Activated CD8-positive, alpha-beta T cell treated with anti-CD3 and anti-CD28 coated beads for 36 hours (primary cell): ENCODE measurements around the gene MCAM. TPM values are rescaled to one million over a fixed set of nuclear protein-coding genes. Genes with fewer than 3 reads are reported as not detected.

Experiments
- ATAC-seq: fragments of 200-7000 bp; cut with Tn5 transposase; one replicate; pipeline ENCODE4 v1.10.0; 2021; ENCODE audit warnings: mild to moderate bottlenecking, moderate library complexity
- CTCF ChIA-PET: fragments of 350-600 bp; sonication (Branson Sonifier 250); formaldehyde crosslinking; loops from one replicate; lab custom pipeline; 2021; ENCODE audit warnings: antibody characterized with exemption; lab: Charles Lee
- POLR2A ChIA-PET: fragments of 350-600 bp; sonication (Branson Sonifier 250); formaldehyde crosslinking; loops from one replicate; lab custom pipeline; 2021; ENCODE audit warnings: antibody characterized with exemption; lab: Charles Lee
- DNase-seq: peaks from one replicate; pipeline ENCODE4 v3.0.0-alpha.2; 2020
- H3K27ac Mint-ChIP-seq: one replicate; pipeline ENCODE4 v1.8.0; 2021; ENCODE audit warnings: mild to moderate bottlenecking, mixed read lengths
- H3K27me3 Mint-ChIP-seq: one replicate; pipeline ENCODE4 v1.8.0; 2021; ENCODE audit warnings: mixed read lengths
- H3K36me3 Mint-ChIP-seq: one replicate; pipeline ENCODE4 v1.8.0; 2021; ENCODE audit warnings: low read depth, mixed read lengths
- H3K4me1 Mint-ChIP-seq: one replicate; pipeline ENCODE4 v1.8.0; 2021; ENCODE audit warnings: low read depth, mixed read lengths
- H3K4me3 Mint-ChIP-seq: one replicate; pipeline ENCODE4 v1.8.0; 2021; ENCODE audit warnings: mild to moderate bottlenecking, moderate library complexity, mixed read lengths
- H3K9me3 Mint-ChIP-seq: one replicate; pipeline ENCODE4 v1.8.0; 2021; ENCODE audit warnings: mixed read lengths
- intact Hi-C: fragments of 100-400 bp; cut with micrococcal nuclease; formaldehyde crosslinking; loops from one replicate; pipeline ENCODE4 v1.10.0; 2022
- total RNA-seq, 2 experiments: library from RNA; stranded (reverse); gene quantifications; one replicate each; pipeline ENCODE4 v1.2.3, GENCODE V29; 2021
- TF ChIP-seq, protein P1 (sequence below): fragments of 200-600 bp; IDR thresholded peaks from one replicate; pipeline ENCODE4 v1.8.0; 2022; ENCODE audit warnings: antibody characterized with exemption, mild to moderate bottlenecking

MCAM gene
- total RNA-seq, 2 experiments from 2014 or later, result 8.0 to 8.3 TPM

- H3K4me3 Mint-ChIP-seq, result no peak overlapping the region
- POLR2A ChIA-PET, result no interaction called here
- TF ChIP-seq, protein P1, sequence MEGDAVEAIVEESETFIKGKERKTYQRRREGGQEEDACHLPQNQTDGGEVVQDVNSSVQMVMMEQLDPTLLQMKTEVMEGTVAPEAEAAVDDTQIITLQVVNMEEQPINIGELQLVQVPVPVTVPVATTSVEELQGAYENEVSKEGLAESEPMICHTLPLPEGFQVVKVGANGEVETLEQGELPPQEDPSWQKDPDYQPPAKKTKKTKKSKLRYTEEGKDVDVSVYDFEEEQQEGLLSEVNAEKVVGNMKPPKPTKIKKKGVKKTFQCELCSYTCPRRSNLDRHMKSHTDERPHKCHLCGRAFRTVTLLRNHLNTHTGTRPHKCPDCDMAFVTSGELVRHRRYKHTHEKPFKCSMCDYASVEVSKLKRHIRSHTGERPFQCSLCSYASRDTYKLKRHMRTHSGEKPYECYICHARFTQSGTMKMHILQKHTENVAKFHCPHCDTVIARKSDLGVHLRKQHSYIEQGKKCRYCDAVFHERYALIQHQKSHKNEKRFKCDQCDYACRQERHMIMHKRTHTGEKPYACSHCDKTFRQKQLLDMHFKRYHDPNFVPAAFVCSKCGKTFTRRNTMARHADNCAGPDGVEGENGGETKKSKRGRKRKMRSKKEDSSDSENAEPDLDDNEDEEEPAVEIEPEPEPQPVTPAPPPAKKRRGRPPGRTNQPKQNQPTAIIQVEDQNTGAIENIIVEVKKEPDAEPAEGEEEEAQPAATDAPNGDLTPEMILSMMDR, result no peak
- no peak for ATAC-seq
- intact Hi-C loops, result no loop called here
- H3K36me3 Mint-ChIP-seq, result peaks cover 23% of the 10 kb centered on the region
- no peaks in the 10 kb centered on the region for H3K4me1 Mint-ChIP-seq
- DNase-seq, result no peak
- CTCF ChIA-PET, result interaction anchor here (0.8 to 2.1 kb wide), 6 partner anchors 8 to 95 kb away, joined by 3 to 6 read pairs (median 3); partner anchors contain the start of gene CBL
- no peak overlapping the region for H3K27ac Mint-ChIP-seq
- no peaks in the 10 kb centered on the region for H3K27me3 Mint-ChIP-seq
- H3K9me3 Mint-ChIP-seq, result no peaks in the 10 kb centered on the region
Measured at GRCh38 chr11:119290894-119291497, 25.9 kb downstream of the MCAM start.

DNA sequence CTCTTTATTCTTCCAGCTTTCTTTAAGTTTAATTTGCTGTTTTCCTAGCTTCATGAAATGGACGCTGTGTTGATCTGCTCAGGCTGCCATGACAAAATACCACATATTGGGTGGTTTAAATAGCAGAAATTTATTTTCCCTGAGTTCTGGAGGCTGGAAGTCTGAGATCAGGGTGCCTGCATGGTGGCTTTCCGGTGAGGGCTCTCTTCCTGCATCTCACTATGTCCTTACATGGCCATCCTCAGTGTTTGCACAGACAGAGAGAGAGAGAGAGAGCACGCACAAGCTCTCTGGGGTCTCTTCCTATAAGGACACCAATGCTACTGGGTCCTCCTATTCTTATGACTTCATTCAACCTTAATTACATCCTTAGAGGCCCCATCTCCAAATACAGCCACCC lies 28.7 kb downstream of the MCAM start:
- Mint-ChIP-seq H3K36me3 (peaks cover 33% of the 10 kb centered on the region), H3K27me3 (no peaks in the 10 kb centered on the region), H3K9me3 (no peaks in the 10 kb centered on the region), H3K4me1 (peaks cover 10% of the 10 kb centered on the region), H3K4me3 (no peak overlapping the region), H3K27ac (no peak overlapping the region)
- CTCF ChIA-PET, result interaction anchor here (0.6 to 1.2 kb wide), 3 partner anchors 20 to 247 kb away, joined by 3 to 4 read pairs (median 4); no protein-coding TSS in a partner anchor
- POLR2A ChIA-PET, result interaction anchor here (0.5 kb wide), 1 partner anchor 11 kb away, joined by 3 read pairs; no protein-coding TSS in a partner anchor
- ATAC-seq (no peak), DNase-seq (no peak)
- intact Hi-C loops, result no loop called here
- TF ChIP-seq, protein P1, result no peak

DNA sequence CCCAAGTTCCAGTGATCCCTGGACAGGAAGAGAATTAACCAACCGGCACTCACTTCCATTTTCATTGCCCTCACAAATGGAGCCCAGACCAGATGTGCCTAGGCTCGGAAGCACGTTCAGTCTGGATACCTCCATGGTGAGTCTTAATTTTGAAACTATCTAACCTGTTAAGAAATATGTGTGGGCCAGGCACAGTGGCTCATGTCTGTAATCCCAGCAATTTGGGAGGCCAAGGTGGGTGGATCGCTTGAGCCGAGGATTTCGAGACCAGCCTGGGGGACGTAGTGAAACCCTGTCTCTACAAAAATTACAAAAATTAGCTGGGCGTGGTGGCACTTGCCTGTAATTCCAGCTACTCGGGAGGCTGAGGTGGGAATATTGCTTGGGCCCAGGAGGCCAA lies 31.5 kb downstream of the MCAM start:
- Mint-ChIP-seq H3K27ac (peak overlapping the region; percentile 5), H3K4me1 (peaks cover 19% of the 10 kb centered on the region), H3K9me3 (no peaks in the 10 kb centered on the region), H3K4me3 (no peak overlapping the region), H3K27me3 (no peaks in the 10 kb centered on the region), H3K36me3 (peaks cover 26% of the 10 kb centered on the region)
- CTCF ChIA-PET, result interaction anchor here (1.2 to 5.0 kb wide), 13 partner anchors 9 to 116 kb away, joined by 3 to 53 read pairs (median 8); partner anchors contain the start of genes CBL and NLRX1
- DNase-seq (no peak), ATAC-seq (no peak)
- intact Hi-C loops, result loop anchor here (2.0 kb wide), 1 partner anchor 81 kb away; no protein-coding TSS in a partner anchor
- TF ChIP-seq, protein P1, result no peak
- POLR2A ChIA-PET, result interaction anchor here (1.3 kb wide), 1 partner anchor 79 kb away, joined by 9 read pairs; the partner anchor contains the start of gene CBL

GRCh38 chr11:119284344-119285157 lies 32.4 kb downstream of the MCAM start:
- Mint-ChIP-seq H3K36me3 (peaks cover 26% of the 10 kb centered on the region), H3K9me3 (no peaks in the 10 kb centered on the region), H3K4me1 (peaks cover 19% of the 10 kb centered on the region), H3K27ac (peak overlapping the region; percentile 5), H3K4me3 (no peak overlapping the region), H3K27me3 (no peaks in the 10 kb centered on the region)
- ChIA-PET POLR2A (interaction anchor here (1.1 to 1.3 kb wide), 2 partner anchors 59 to 78 kb away, joined by 5 to 9 read pairs; partner anchors contain the start of gene CBL), CTCF (interaction anchor here (0.6 to 5.0 kb wide), 32 partner anchors 8 to 453 kb away, joined by 3 to 53 read pairs (median 4); partner anchors contain the start of genes C1QTNF5, CBL, MCAM and NLRX1)
- ATAC-seq (peak; percentile 93), DNase-seq (no peak)
- intact Hi-C loops, result loop anchor here (2.0 kb wide), 1 partner anchor 80 kb away; no protein-coding TSS in a partner anchor
- TF ChIP-seq, protein P1, result no peak
